Lower lobe of right lung (tissue), 2 donors: ENCODE results near the gene LRP5. TPM values are rescaled to one million over a fixed set of nuclear protein-coding genes. Genes with fewer than 3 reads are reported as not detected.
A peak's percentile ranks its signal among the peaks of the same experiment; 100 is the strongest.

Source experiments
- ATAC-seq, 2 donors: fragments of 200-7000 bp; cut with Tn5 transposase; one replicate each; pipeline ENCODE4 v1.9.1; 2020 to 2022; ENCODE audit warnings: mild to moderate bottlenecking in 2 of 2, moderate library complexity in 2 of 2
- DNase-seq: peaks from one replicate; pipeline ENCODE4 v3.0.0-alpha.2; 2020
- H3K27ac ChIP-seq: fragments of 200-600 bp; one replicate; pipeline ENCODE4 v1.8.0; 2022
- H3K27me3 ChIP-seq: fragments of 200-600 bp; one replicate; pipeline ENCODE4 v1.8.0; 2022; ENCODE audit warnings: low read depth
- H3K36me3 ChIP-seq: fragments of 200-600 bp; one replicate; pipeline ENCODE4 v1.8.0; 2022; ENCODE audit warnings: mild to moderate bottlenecking
- H3K4me1 ChIP-seq: fragments of 200-600 bp; one replicate; pipeline ENCODE4 v1.8.0; 2022
- H3K4me3 ChIP-seq: fragments of 200-600 bp; one replicate; pipeline ENCODE4 v1.8.0; 2022; ENCODE audit warnings: mild to moderate bottlenecking
- H3K9me3 ChIP-seq: fragments of 200-600 bp; one replicate; pipeline ENCODE4 v1.8.0; 2022
- intact Hi-C: fragments of 100-400 bp; cut with DNase I; formaldehyde crosslinking; loops from one replicate; pipeline ENCODE4 v1.11.0; 2022
- total RNA-seq: library from RNA; stranded (reverse); fragmentation: NEBNext Ultra II Directional; extraction: Animal tissue kit (Norgen Biotek cat#: 25700); gene quantifications from one replicate; pipeline ENCODE4 v1.2.1, GENCODE V29; 2021
- TF ChIP-seq, protein P1 (sequence below): fragments of 200-600 bp; IDR thresholded peaks from one replicate; pipeline ENCODE4 v1.8.0; 2022; ENCODE audit warnings: antibody characterized with exemption, mild to moderate bottlenecking
- donor health status: DM: no; HTN: yes; CAD: no; lungs with severe emphysema.

The LRP5 gene
- total RNA-seq, 1 donor from 2014 or later = 66.1 TPM

- DNase-seq (no peak), ATAC-seq (no peak)
- H3K36me3 ChIP-seq = no peaks in the 10 kb centered on the region
- peak overlapping the region; percentile 83 for H3K4me3 ChIP-seq
- peak overlapping the region; percentile 94 for H3K27ac ChIP-seq
- TF ChIP-seq, protein P1, sequence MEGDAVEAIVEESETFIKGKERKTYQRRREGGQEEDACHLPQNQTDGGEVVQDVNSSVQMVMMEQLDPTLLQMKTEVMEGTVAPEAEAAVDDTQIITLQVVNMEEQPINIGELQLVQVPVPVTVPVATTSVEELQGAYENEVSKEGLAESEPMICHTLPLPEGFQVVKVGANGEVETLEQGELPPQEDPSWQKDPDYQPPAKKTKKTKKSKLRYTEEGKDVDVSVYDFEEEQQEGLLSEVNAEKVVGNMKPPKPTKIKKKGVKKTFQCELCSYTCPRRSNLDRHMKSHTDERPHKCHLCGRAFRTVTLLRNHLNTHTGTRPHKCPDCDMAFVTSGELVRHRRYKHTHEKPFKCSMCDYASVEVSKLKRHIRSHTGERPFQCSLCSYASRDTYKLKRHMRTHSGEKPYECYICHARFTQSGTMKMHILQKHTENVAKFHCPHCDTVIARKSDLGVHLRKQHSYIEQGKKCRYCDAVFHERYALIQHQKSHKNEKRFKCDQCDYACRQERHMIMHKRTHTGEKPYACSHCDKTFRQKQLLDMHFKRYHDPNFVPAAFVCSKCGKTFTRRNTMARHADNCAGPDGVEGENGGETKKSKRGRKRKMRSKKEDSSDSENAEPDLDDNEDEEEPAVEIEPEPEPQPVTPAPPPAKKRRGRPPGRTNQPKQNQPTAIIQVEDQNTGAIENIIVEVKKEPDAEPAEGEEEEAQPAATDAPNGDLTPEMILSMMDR = no peak
- H3K4me1 ChIP-seq = peaks cover 56% of the 10 kb centered on the region
- H3K9me3 ChIP-seq = no peaks in the 10 kb centered on the region
- intact Hi-C loops = no loop called here
- H3K27me3 ChIP-seq = no peaks in the 10 kb centered on the region
These were observed 149.2 kb downstream of the LRP5 start for GRCh38 chr11:68461575-68461917.

- TF ChIP-seq, protein P1 = no peak
- Histone ChIP-seq H3K4me3 (no peak overlapping the region), H3K9me3 (no peaks in the 10 kb centered on the region), H3K4me1 (peaks cover 76% of the 10 kb centered on the region), H3K27ac (no peak overlapping the region), H3K27me3 (no peaks in the 10 kb centered on the region), H3K36me3 (no peaks in the 10 kb centered on the region)
- intact Hi-C loops = no loop called here
- no peak for ATAC-seq
- no peak for DNase-seq
These were observed 151.3 kb downstream of the LRP5 start for GRCh38 chr11:68463714-68464113.

- TF ChIP-seq, protein P1 = no peak
- Histone ChIP-seq H3K4me1 (peaks cover 97% of the 10 kb centered on the region), H3K36me3 (peaks cover 6% of the 10 kb centered on the region), H3K27me3 (no peaks in the 10 kb centered on the region), H3K27ac (no peak overlapping the region), H3K4me3 (no peak overlapping the region), H3K9me3 (no peaks in the 10 kb centered on the region)
- DNase-seq (no peak), ATAC-seq (no peak)
- intact Hi-C loops = no loop called here
These were observed 154.9 kb downstream of the LRP5 start for GRCh38 chr11:68467201-68467834.

GRCh38 chr11:68468217-68468828 lies 155.9 kb downstream of the LRP5 start:
- no peak overlapping the region for H3K4me3 ChIP-seq
- TF ChIP-seq, protein P1 = no peak
- no peak overlapping the region for H3K27ac ChIP-seq
- no peak for ATAC-seq
- no peaks in the 10 kb centered on the region for H3K27me3 ChIP-seq
- H3K4me1 ChIP-seq = peaks cover 96% of the 10 kb centered on the region
- peaks cover 6% of the 10 kb centered on the region for H3K36me3 ChIP-seq
- DNase-seq = no peak
- intact Hi-C loops = no loop called here
- H3K9me3 ChIP-seq = no peaks in the 10 kb centered on the region

DNA sequence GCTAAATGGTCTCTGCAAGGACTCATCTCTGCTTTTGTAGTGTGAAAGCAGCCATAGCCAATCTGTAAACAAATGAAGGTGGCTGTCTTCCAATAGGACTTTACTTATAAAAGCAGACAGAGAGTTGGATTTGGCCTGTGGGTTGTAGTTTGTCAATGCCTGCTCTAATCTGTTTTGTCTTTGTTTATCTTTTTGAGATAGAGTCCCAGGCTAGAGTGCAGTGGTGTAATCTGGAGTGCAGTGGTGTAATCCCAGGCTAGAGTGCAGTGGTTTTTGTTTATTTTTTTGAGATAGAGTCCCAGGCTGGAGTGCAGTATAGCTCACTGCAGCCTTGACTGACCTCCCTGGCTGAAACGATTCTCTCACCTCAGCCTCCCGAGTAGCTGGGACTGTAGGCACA lies 156.7 kb downstream of the LRP5 start:
- no peaks in the 10 kb centered on the region for H3K27me3 ChIP-seq
- H3K9me3 ChIP-seq = no peaks in the 10 kb centered on the region
- ATAC-seq = peak; percentile 31 to 58
- H3K27ac ChIP-seq = no peak overlapping the region
- TF ChIP-seq, protein P1 = no peak
- intact Hi-C loops = no loop called here
- peaks cover 96% of the 10 kb centered on the region for H3K4me1 ChIP-seq
- peaks cover 6% of the 10 kb centered on the region for H3K36me3 ChIP-seq
- no peak for DNase-seq
- no peak overlapping the region for H3K4me3 ChIP-seq
